PC-3 (cell line): ENCODE data around the gene HYAL2.

Experiments
- CTCF ChIP-seq: fragments of 300-600 bp; sonication (generic); conservative IDR thresholded peaks from 2 replicates; pipeline ENCODE4 v1.5.1; 2017; ENCODE audit warnings: antibody characterized with exemption, low read depth, mild to moderate bottlenecking, low read length
- EZH2 ChIP-seq: fragments of 300-600 bp; sonication (generic); IDR thresholded peaks from one replicate; pipeline ENCODE4 v1.6.1; 2017; ENCODE audit warnings: antibody characterized with exemption, mild to moderate bottlenecking, low read length; ENCODE audit not compliant: unreplicated experiment
- EZH2phosphoT487 ChIP-seq: fragments of 300-600 bp; sonication (generic); IDR thresholded peaks from 2 replicates; pipeline ENCODE4 v1.6.1; 2018; ENCODE audit warnings: mild to moderate bottlenecking, antibody characterized with exemption, low read length, borderline replicate concordance

- TF ChIP-seq CTCF = no peak
- TF ChIP-seq EZH2 = no peak
- no peak for TF ChIP-seq EZH2phosphoT487
These were observed 18.1 kb upstream of the HYAL2 start, which contains the start of gene RASSF1 for GRCh38 chr3:50340448-50341329.
